ENCODE measurements around the gene BBS1.

GRCh38 chr11:66476841-66477251, 33.6 kb upstream of the BBS1 start:
- TF ChIP-seq POLR2AphosphoS5 (IDR thresholded peaks at IDR 0.05) (no peak), POLR2A (IDR thresholded peaks at IDR 0.05) (no peak), CTCF (IDR thresholded peaks at IDR 0.05) (no peak)
